Stimulated activated CD4-positive, alpha-beta T cell treated with anti-CD3 and anti-CD28 coated beads, Interleukin-1b, Interleukin-23, amount 100 ng/mL, for 4 hours (primary cell): Measurements from ENCODE around the gene PPM1N.

ENCODE experiments used
- DNase-seq, 2 donors: peaks; one replicate each; pipeline ENCODE4 v3.0.0-alpha.2; 2020; ENCODE audit warnings: low read depth in 2 of 2

PPM1N gene

GRCh38 chr19:45498411-45499195 lies at the start of gene PPM1N:
TSS of gene PPM1N (plus strand) at chr19:45498443. CDS start at chr19:45498473, 30 bp downstream.
- DNase-seq = peak; percentile 48 to 62

GRCh38 chr19:45448887-45449299 lies 49.4 kb upstream of the PPM1N start:
- DNase-seq = no peak

- DNase-seq = no peak
Measured at GRCh38 chr19:45450012-45450333, 48.3 kb upstream of the PPM1N start.

- DNase-seq = no peak
Measured at GRCh38 chr19:45451131-45451849, 47.0 kb upstream of the PPM1N start.

GRCh38 chr19:45451850-45452387 lies 46.3 kb upstream of the PPM1N start:
- DNase-seq = no peak

GRCh38 chr19:45455707-45456499 lies 42.3 kb upstream of the PPM1N start:
- DNase-seq = peak in 1 of 2 donors; percentile 37

- DNase-seq = no peak
Measured at GRCh38 chr19:45456500-45456815, 41.8 kb upstream of the PPM1N start.

- DNase-seq = no peak
Measured at GRCh38 chr19:45457776-45458175, 40.5 kb upstream of the PPM1N start.

GRCh38 chr19:45460807-45461347 lies 37.4 kb upstream of the PPM1N start:
- DNase-seq = no peak

- DNase-seq = no peak
Measured at GRCh38 chr19:45462174-45462573, 36.1 kb upstream of the PPM1N start.

GRCh38 chr19:45463241-45463640 lies 35.0 kb upstream of the PPM1N start:
- no peak for DNase-seq

- DNase-seq = no peak
Measured at GRCh38 chr19:45464274-45464673, 34.0 kb upstream of the PPM1N start.

GRCh38 chr19:45464852-45465441 lies 33.3 kb upstream of the PPM1N start:
- no peak for DNase-seq

GRCh38 chr19:45467115-45467455 lies 31.2 kb upstream of the PPM1N start:
- no peak for DNase-seq

- DNase-seq = peak; percentile 83 to 89
Measured at GRCh38 chr19:45467456-45468158, 30.6 kb upstream of the PPM1N start, which contains the start of gene FOSB. TSS of gene FOSB (plus strand) at chr19:45467996. CDS start at chr19:45468587, 591 bp downstream.

GRCh38 chr19:45468159-45468651 lies 30.0 kb upstream of the PPM1N start:
- no peak for DNase-seq

GRCh38 chr19:45468803-45469131 lies 29.5 kb upstream of the PPM1N start:
- no peak for DNase-seq

GRCh38 chr19:45469132-45469944 lies 28.9 kb upstream of the PPM1N start:
- peak; percentile 86 to 91 for DNase-seq

- DNase-seq = no peak
Measured at GRCh38 chr19:45469945-45470761, 28.1 kb upstream of the PPM1N start.
